RKO (cell line): ENCODE measurements around the gene CDCA7L.
"Not testable (repeated sequence)": the region's sequence is repeated elsewhere in the genome, so short reads cannot be mapped to it uniquely, and the experiment has no call there.

Experiments used
- DNase-seq: peaks from one replicate; pipeline ENCODE4 v3.0.0-alpha.2; 2016; ENCODE audit warnings: low spot score

CDCA7L gene

DNA sequence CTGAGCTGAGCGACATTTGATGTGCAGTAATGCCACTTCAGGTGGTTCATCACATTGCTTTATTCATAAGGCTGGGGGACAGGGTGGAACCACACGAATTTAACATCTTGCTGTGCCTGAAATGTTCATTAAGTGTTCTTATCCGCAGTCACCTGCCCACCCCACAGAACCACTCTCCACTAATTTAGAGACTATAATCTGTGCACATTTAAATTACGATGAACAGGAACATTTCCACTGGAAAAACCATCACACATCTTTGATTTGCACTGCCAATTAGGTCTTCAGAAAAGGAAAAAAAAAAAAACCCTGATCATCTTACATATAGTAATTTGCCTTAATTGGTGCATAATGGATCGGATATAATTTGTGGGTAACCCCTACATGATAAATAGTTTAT is 2.3 kb downstream of the CDCA7L start:
- no peak for DNase-seq

DNA sequence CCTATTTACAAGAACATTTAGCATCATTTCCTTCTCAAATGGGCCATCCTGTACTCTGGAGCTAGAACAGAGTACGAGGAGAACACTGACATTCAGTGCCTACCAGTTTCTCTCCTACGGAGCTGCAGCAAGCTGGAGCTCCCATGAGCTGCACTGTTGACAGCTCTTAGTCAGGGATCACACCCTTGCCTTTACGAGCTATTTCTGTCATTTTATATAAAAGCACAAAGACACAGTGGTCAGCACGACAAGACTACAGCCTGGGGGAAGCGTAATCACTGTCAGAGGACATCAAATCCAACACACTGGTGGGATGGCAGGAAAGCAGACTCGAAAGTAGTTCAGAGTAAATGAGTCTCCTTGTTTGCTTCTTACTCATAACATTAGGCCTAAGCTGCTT is 2.7 kb downstream of the CDCA7L start:
- peak; percentile 23 for DNase-seq

DNA sequence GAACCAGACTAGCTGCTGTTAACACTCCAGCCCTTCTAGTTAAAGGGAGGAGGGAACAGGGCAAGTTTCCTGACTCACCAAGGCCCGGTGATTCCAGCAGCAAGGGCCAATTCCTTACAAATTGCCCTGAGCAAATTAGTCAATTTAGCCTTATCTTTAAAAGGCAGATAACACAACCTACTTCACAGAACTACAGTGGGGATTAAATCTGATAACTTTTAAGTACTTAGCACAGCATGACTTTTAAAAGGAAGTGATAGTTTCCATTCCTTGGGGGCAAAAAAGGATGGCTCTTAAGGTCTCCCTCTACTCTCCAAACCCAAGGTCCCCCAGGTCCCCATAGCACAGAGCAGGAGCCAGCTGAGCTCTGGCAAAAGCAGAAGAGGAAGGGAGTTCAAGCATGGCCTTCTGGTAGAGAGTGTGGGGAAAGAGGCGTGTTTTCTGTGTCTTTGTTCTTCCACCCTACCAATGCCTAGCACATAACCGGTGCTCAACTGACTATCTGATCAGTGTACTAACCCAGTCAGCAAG is 4.0 kb downstream of the CDCA7L start:
- DNase-seq = no peak

DNA sequence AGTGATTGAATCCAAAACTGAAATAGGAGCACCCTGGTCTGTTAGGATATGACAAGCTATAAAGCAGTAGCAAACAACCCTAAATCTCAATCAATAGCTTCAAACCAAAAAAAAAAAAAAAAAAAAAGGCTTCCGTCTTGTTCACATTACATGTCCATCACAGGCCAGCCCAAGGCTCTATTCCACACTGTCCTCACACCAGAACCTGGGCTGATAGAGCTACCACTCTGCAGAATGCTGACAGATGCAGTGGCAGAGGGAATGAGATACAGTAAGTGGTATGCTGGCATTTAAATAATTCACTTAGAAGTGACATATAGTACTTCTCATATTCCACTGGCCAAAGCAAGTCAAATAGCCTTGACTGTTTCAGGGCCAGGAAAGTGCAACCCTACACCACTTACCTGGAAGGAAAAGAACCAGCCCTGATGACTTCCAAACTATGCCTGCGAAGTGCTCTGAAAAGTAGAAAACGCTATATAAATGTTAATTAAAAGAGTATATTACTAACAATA is 5.8 kb downstream of the CDCA7L start:
- DNase-seq = no peak

DNA sequence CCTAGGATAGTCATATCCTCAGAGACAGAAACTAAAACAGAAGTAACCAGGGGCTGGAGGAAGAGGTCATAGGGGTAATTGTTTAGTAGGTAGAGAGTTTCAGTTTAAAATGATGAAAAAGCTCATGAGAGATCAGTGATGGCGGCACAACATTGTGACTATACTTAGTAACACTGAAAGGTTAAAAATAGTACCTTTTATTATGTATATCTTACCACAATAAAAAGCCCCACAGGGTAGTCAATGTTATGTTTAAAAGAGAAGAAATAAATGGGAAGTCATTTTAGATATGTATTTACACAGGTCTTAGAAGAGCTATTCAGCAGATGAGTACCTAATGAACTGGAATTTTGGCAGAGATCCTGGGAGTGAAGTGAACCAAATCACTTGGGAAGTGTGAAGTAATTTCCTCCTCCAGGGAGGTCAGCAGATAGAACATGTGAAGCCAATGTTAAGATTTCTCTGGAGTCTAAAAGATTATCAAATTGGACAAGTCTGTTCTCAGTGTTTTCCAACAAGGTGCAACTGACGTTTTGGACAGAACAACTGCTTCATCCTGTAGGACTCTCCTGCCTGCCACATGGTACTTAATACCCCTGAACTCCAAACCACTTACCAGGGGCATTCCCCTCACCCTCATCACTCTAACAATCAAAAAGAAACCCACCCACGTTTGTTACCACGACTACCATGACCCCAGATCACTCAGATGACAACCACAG is 6.4 kb downstream of the CDCA7L start:
- DNase-seq = no peak

DNA sequence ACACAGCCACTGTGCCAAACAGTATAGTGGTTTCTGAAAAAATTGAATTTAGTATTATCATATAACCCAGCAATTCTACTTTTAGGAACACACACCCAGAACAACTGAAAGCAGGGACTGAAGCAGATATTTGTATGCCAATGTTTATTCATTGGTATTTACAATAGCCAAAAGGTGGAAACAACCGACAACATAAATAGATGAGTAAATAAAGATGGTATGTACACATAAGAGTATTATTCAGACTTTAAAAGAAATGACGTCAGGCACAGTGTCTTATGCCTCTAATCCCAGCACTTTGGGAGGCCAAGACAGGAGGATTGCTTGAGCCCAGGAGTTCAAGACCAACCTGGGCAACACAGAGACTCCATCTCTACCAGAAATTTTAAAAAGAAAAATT is 7.2 kb downstream of the CDCA7L start:
- DNase-seq = no peak

DNA sequence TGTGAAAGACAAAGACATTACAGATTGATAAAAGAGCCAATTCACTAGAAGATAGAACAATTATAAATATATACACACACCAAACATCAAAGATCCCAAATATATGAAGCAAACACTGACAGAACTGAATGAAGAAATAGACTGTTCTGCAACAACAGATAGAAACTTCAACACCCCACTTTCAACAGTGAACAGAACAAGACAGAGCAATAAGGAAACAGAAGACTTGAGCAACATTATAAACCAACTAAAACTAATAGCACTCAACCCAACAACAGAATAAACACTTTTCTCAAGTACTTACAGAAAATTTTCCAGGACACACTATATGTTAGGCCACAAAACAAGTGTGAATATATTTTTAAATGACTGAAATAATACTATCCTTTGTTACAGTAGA is 10.9 kb downstream of the CDCA7L start:
- DNase-seq = no peak

DNA sequence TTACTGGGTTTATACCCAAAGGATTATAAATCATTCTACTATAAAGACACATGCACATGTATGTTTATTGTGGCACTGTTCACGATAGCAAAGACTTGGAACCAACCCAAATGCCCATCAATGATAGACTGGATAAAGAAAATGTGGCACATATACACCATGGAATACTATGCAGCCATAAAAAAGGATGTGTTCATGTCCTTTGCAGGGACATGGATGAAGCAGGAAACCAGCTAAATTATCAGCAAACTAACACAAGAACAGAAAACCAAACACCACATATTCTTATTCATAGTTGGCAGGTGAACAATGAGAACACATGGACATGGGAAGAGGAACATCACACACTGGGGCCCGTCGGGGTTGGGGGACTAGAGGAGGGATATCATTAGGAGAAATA is 12.4 kb downstream of the CDCA7L start:
- DNase-seq = not testable (repeated sequence)

DNA sequence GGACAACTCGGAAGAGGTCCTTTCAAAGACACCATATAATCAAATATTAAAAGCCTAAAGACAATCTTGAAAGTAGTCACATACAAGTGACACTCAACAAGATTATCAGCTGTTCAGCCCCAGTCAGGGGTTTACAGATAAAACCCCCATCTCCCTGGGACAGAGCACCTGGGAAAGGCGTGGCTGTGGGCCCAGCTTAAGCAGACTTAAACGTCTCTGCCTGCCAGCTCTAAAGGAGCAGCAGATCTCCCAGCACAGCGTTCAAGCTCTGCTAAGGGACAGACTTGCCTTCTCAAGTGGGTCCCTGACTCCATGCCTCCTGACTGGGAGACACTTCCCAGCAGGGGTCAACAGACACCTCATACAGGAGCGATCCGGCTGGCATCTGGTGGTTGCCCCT is 18.0 kb downstream of the CDCA7L start:
- DNase-seq = no peak

DNA sequence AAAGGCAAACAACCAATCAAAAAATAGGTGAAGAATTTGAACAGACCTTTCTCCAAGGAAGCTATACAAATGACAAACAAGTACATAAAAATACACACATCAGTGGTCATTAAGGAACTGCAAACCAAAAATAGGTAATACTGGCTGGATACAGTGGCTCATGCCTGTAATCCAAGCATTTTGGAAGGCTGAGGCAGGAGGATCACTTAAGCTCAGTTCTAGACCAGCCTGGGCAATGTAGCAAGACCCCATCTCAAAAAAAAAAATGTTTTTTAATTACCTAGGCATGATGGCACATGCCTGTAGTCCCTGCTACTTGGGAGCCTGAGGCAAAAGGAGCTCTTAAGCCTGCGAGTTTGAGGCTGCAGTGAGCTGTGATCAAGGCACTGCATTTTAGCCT is 19.3 kb downstream of the CDCA7L start:
- no peak for DNase-seq

DNA sequence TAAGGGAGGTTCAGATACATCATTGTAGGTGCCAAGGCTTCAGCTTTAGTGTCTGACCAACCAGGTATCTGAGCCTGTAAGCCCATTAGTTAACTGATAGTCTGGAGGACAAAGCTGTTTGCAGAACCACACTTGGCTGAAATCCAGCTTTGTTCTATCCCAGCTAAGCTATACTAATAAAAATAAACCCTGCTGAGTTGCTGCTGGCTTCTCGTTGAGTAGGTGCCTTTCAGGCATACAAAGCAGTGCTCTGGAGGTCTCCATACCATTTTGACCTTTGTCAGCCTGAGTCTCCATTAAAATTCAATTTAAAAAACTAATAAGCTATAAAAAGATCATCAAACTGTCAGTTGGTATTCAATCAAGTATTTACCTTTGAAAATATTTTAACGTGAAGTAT is 22.0 kb downstream of the CDCA7L start:
- DNase-seq = no peak

DNA sequence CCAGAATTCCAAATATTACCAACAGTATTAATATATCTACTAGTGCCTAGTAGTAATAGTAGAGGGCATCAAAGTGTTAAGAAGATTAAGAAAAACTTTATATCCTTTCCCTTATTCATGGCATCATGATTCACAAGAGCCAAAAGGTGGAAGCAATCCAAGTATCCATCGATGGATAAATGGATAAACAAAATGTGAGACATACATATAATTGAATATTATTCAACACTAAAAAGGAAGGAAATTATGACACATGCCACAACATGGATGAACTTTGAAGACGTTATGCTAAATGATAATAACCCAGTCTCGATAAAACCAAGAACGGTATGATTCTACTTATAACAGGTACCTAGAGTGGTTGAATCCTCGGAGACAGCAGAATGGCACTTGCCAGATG is 23.1 kb downstream of the CDCA7L start:
- no peak for DNase-seq

DNA sequence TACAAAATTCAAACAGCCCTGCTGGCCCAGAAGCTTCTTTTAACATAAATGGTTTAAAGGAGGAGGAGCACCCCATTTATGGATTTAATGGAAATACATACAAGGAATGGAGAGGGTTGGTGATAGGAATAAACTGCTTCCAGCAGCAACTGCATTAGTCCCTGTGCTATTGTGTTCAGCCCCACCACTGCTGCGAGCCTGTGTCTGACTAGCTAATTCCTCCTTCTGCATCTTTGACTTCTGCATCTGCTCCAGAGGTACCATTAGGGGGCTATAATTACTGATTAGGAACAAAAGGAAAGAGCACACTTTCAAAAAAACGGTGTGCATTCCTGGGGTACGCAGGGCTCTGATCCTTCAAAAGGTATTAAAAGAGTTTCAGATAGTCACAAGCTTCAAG is 24.8 kb downstream of the CDCA7L start:
- DNase-seq = no peak

DNA sequence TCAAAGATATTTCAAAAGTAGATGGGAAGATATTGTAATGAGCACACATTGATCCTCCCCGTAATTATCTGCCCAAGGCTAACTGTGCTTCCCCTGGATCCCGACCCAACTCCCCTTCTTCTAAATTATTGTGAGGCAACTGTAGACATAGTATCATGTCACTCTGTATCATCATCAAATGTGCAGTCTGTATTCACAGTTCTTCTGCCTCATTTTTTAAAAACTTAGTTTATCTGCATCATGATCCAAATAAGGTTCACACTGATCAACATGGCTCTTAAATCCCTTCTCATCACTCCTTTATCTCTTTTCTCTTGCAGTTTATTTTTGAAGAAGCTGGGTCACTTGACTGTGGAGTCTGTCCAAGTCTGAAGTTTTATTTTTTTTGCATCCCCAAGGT is 27.5 kb downstream of the CDCA7L start:
- DNase-seq = no peak

DNA sequence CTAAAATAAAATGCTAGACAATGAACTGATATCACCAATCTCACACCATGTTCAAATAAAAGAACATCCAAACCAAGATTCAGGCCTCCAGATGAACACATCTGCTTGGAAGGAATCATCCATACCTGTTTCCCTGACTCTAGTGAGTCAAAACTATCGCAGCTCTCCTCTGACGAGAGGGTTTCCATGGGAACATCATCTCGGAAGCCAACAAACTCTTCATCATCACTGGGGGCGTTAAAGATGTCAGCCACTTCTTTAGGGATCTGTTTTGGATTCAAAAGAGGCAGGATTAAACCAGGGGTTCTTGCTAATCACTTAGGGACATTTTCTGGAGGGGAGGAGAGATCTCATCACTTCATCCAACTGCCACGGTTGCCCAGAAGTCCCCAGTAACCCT is 29.1 kb downstream of the CDCA7L start:
- DNase-seq = no peak

DNA sequence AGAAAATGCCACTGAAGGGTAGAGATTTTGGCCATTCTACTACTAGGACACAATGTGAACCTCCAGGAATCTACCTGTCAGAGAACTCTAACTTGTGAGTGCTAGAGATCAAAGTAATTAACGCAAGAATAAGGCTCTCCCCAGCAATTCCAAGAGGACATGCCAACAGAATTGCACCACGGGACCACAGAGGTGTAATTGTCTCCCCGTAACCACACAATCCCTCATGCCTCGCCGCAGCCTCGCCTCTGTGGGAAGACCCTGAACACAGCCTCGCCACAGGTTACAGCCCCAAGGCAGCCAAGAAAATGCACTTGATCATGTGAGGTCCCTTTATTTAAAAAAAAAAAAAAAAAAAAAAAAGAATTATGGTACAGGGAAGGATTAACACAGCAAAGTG is 29.5 kb downstream of the CDCA7L start:
- DNase-seq = no peak

DNA sequence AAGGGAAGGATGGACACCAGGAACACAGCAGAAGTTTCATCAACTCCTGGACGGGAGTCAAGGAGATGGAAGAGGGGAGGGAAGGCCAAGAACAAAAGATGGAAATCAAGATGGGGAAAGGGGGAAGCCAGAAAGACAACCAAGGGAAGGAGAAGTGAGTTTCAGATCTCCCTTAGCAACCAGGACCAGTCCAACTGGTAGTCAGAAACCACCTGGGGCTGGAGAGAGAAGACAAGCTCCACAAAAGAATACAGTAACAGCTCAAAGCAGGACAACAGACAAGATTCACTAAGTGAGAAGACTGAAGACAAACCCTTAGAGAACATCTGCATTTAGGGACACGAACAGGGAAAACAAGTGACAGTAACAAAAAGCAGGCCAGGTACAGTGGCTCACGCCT is 30.6 kb downstream of the CDCA7L start:
- no peak for DNase-seq

DNA sequence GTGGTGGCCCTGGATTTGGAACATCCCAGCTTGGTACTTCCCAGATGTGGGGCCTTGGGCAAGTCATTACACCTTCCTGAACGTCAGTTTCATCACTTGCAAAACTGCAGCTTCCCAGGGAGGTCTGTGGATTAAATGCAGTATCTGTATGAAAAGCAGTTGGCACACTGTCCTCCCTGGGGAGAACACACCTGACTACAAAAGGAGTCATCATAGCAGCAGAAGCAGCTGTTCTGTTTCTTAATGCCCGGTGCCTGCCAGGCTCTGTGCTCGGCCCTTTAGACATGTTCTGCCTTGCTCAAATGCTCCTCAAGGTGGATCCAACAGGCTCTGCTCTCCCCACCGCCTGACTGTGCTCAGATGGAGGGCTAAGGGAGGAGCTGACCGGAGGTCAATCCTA is 31.0 kb downstream of the CDCA7L start:
- DNase-seq = no peak

DNA sequence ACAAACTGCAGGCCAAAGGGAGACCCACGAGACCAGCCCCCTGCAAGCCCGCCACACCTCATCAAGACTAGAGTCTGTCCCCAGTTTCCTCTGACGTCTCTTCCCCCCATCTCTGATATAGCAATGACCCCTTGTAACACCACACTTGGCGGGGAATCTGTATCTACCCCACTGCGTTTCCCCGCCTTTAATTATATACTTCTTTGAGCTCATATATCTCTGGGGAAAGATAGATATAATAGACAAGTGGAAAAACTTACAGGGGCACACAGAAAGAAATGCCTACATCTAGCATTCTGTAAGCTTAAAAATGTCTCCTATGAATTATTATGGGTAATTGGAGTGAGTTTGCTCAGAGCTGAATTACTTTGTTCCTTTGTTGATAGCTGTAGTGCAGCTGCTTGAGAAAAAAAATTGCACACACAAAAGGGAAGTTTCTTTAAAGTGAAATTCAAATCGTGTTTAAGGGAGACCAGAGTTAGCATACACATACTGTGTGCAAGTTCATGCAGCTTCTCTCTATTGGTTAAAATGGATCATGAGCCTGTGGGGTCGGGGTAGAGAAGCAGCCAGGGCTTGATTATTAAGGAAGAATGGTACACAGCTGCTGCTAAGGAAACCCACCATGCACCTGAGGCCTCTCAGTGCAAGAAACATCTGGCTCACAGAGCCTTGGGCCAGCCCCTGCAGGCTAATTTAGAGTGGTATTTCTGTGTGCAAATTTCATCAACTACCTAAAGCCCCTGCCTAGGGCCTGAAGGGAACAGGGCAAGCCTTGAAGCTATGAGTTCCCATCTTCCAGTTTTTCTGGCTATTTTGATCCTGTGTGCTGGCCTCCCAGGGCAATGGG is 32.5 kb downstream of the CDCA7L start:
- no peak for DNase-seq

DNA sequence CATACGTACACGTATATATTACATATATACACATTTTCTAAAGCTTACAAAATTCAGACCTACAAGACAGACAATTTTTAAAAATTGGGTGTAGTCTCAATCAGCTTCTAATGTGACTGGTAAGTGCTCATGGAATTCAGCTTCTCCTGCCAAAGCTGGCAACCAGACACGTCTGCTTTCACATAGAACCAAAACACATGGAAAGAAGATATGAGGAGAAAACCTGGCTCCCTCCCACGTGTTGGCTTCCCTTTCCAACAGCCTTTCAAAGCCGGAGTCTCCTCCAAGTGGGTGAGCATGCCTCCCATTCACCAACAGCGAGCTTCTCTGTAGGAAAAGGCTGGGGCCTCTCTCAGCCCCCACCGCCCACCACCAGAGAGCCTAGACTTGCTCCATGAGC is 33.4 kb downstream of the CDCA7L start:
- no peak for DNase-seq

DNA sequence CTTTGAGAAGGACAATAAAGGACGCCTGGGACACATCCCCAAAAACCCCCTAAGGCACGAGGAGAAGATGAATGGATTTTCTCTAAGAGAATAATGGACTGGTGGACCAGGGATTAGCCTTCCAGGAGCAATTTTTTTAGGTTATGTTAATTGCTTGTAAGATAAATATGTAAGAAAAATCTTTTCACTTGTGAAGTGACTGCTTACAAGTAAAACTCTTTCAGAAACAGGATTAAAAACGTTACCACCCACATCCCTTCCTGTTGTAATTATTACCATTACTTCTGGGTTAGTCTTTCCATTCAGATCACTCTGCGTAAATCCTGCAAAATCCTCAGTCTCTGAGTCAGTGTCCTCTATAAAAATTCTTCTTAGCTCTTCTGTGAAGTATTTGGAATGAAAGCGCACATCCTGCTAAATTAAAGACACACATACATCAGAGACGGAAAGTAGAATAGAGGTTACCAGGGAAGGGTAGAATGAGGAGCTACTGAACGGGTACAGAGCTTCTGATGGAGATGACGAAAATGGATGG is 34.3 kb downstream of the CDCA7L start:
- DNase-seq = no peak

DNA sequence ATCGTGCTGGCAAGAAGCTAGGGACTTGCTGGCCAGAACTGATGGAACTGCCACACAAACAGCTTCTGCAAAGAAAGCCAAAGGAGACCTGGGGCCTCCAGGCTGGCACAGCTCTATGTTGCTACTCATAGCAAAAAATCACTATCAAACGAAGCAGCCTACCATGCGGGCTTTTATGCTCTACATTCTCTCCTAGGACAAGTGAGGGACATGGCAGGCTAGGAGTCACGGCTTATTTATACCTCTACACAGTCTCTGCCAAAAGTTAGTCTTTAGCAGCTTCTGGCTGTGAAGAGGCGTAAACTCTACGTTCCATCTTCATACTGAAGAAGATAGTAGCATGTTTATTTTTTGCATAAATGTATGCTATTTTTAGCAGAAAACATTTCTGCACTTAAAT is 35.4 kb downstream of the CDCA7L start:
- no peak for DNase-seq

DNA sequence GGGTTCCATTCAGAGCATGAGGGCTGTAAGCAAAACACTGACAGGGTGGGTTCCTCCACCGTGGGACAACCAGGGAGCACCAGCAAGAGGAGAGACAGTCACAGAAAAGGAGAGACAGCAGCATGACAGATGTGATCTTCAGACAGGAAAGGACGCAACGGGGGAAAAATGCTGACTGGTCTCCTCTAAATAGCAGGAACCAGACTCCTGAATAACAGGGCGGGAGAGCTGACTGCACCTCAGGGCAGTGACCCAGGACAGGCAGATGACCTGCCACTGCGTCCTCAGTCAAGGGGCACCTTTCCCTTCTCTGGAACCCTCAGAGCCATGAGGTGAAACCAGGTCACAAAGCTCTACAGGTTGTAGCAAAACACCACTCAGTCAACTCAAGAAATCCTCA is 37.0 kb downstream of the CDCA7L start:
- no peak for DNase-seq
